Rectal smooth muscle tissue (tissue), 1 donor: ENCODE results near the gene ACAD9.
"Not testable (repeated sequence)": the region's sequence is repeated elsewhere in the genome, so short reads cannot be mapped to it uniquely, and the experiment has no call there.

ENCODE experiments used
- H3K27ac ChIP-seq: one replicate; pipeline ENCODE4 v1.7.0; 2013; ENCODE audit warnings: low read depth, low read length, inconsistent platforms
- H3K27me3 ChIP-seq: one replicate; pipeline ENCODE4 v1.7.0; 2013; ENCODE audit warnings: low read length; ENCODE audit not compliant: control insufficient read depth, insufficient read depth
- H3K36me3 ChIP-seq: one replicate; pipeline ENCODE4 v1.7.0; 2013; ENCODE audit warnings: low read length; ENCODE audit not compliant: control insufficient read depth, insufficient read depth
- H3K4me1 ChIP-seq: one replicate; pipeline ENCODE4 v1.7.0; 2013; ENCODE audit warnings: low read length; ENCODE audit not compliant: control insufficient read depth, insufficient read depth
- H3K4me3 ChIP-seq: one replicate; pipeline ENCODE4 v1.7.0; 2013; ENCODE audit warnings: low read length
- H3K9ac ChIP-seq: one replicate; pipeline ENCODE4 v1.7.0; 2013; ENCODE audit warnings: low read length

The ACAD9 gene

GRCh38 chr3:128910006-128910405 is 30.6 kb downstream of the ACAD9 start:
- no peaks in the 10 kb centered on the region for H3K27me3 ChIP-seq
- H3K36me3 ChIP-seq, result peaks cover 55% of the 10 kb centered on the region
- H3K4me1 ChIP-seq, result no peaks in the 10 kb centered on the region
- no peak overlapping the region for H3K27ac ChIP-seq
- H3K4me3 ChIP-seq, result no peak overlapping the region
- no peak overlapping the region for H3K9ac ChIP-seq

GRCh38 chr3:128911911-128912310 is 32.5 kb downstream of the ACAD9 start:
- H3K36me3 ChIP-seq, result peaks cover 47% of the 10 kb centered on the region
- H3K4me1 ChIP-seq, result no peaks in the 10 kb centered on the region
- H3K27ac ChIP-seq, result no peak overlapping the region
- H3K4me3 ChIP-seq, result no peak overlapping the region
- no peaks in the 10 kb centered on the region for H3K27me3 ChIP-seq
- no peak overlapping the region for H3K9ac ChIP-seq

GRCh38 chr3:128914966-128915645 is 35.7 kb downstream of the ACAD9 start:
- Histone ChIP-seq H3K9ac (no peak overlapping the region), H3K4me1 (no peaks in the 10 kb centered on the region), H3K36me3 (peaks cover 23% of the 10 kb centered on the region), H3K4me3 (no peak overlapping the region), H3K27me3 (no peaks in the 10 kb centered on the region), H3K27ac (no peak overlapping the region)

GRCh38 chr3:128917291-128917690 is 37.9 kb downstream of the ACAD9 start:
- no peak overlapping the region for H3K4me3 ChIP-seq
- H3K9ac ChIP-seq, result no peak overlapping the region
- H3K4me1 ChIP-seq, result no peaks in the 10 kb centered on the region
- no peaks in the 10 kb centered on the region for H3K27me3 ChIP-seq
- H3K36me3 ChIP-seq, result peaks cover 14% of the 10 kb centered on the region
- H3K27ac ChIP-seq, result no peak overlapping the region

GRCh38 chr3:128919988-128920387 is 40.6 kb downstream of the ACAD9 start:
- H3K27me3 ChIP-seq, result no peaks in the 10 kb centered on the region
- H3K9ac ChIP-seq, result no peak overlapping the region
- no peaks in the 10 kb centered on the region for H3K4me1 ChIP-seq
- no peak overlapping the region for H3K4me3 ChIP-seq
- peaks cover 6% of the 10 kb centered on the region for H3K36me3 ChIP-seq
- H3K27ac ChIP-seq, result no peak overlapping the region

GRCh38 chr3:128922804-128923459 is 43.5 kb downstream of the ACAD9 start:
- Histone ChIP-seq H3K4me3 (no peak overlapping the region), H3K36me3 (no peaks in the 10 kb centered on the region), H3K27me3 (no peaks in the 10 kb centered on the region), H3K9ac (no peak overlapping the region), H3K4me1 (no peaks in the 10 kb centered on the region), H3K27ac (no peak overlapping the region)

GRCh38 chr3:128923576-128923975 is 44.2 kb downstream of the ACAD9 start:
- H3K4me3 ChIP-seq, result no peak overlapping the region
- no peak overlapping the region for H3K9ac ChIP-seq
- no peaks in the 10 kb centered on the region for H3K4me1 ChIP-seq
- no peaks in the 10 kb centered on the region for H3K27me3 ChIP-seq
- H3K27ac ChIP-seq, result no peak overlapping the region
- H3K36me3 ChIP-seq, result no peaks in the 10 kb centered on the region

- not testable (repeated sequence) for H3K4me3 ChIP-seq, H3K4me1 ChIP-seq, H3K27ac ChIP-seq, H3K9ac ChIP-seq, H3K27me3 ChIP-seq, H3K36me3 ChIP-seq
Measured at GRCh38 chr3:128923986-128924385, 44.6 kb downstream of the ACAD9 start.

GRCh38 chr3:128929364-128929763 is 49.9 kb downstream of the ACAD9 start:
- Histone ChIP-seq H3K4me3 (no peak overlapping the region), H3K4me1 (no peaks in the 10 kb centered on the region), H3K9ac (no peak overlapping the region), H3K27me3 (no peaks in the 10 kb centered on the region), H3K36me3 (no peaks in the 10 kb centered on the region), H3K27ac (no peak overlapping the region)

- H3K27me3 ChIP-seq, result no peaks in the 10 kb centered on the region
- H3K36me3 ChIP-seq, result no peaks in the 10 kb centered on the region
- no peak overlapping the region for H3K27ac ChIP-seq
- H3K9ac ChIP-seq, result no peak overlapping the region
- H3K4me1 ChIP-seq, result no peaks in the 10 kb centered on the region
- no peak overlapping the region for H3K4me3 ChIP-seq
Measured at GRCh38 chr3:128931046-128931445, 51.6 kb downstream of the ACAD9 start.

GRCh38 chr3:128932516-128933212 is 53.2 kb downstream of the ACAD9 start:
- no peak overlapping the region for H3K27ac ChIP-seq
- H3K4me3 ChIP-seq, result no peak overlapping the region
- H3K36me3 ChIP-seq, result no peaks in the 10 kb centered on the region
- H3K27me3 ChIP-seq, result no peaks in the 10 kb centered on the region
- no peak overlapping the region for H3K9ac ChIP-seq
- H3K4me1 ChIP-seq, result no peaks in the 10 kb centered on the region

GRCh38 chr3:128933213-128933921 is 53.9 kb downstream of the ACAD9 start:
- H3K27me3 ChIP-seq, result no peaks in the 10 kb centered on the region
- no peaks in the 10 kb centered on the region for H3K4me1 ChIP-seq
- no peak overlapping the region for H3K4me3 ChIP-seq
- H3K27ac ChIP-seq, result no peak overlapping the region
- H3K36me3 ChIP-seq, result no peaks in the 10 kb centered on the region
- no peak overlapping the region for H3K9ac ChIP-seq
